HG03521 (cell line): Measurements from ENCODE around the gene ST6GALNAC4.
A peak's percentile ranks its signal among the peaks of the same experiment; 100 is the strongest.

ENCODE experiments used
- ATAC-seq: cut with Tn5 transposase; IDR thresholded peaks from one replicate; pipeline ENCODE4 v1.9.1; 2021; ENCODE audit warnings: mild to moderate bottlenecking, moderate library complexity; ENCODE audit not compliant: unreplicated experiment

ST6GALNAC4 gene

GRCh38 chr9:127931092-127931881, 14.4 kb upstream of the ST6GALNAC4 start:
- peak; percentile 18 for ATAC-seq

DNA sequence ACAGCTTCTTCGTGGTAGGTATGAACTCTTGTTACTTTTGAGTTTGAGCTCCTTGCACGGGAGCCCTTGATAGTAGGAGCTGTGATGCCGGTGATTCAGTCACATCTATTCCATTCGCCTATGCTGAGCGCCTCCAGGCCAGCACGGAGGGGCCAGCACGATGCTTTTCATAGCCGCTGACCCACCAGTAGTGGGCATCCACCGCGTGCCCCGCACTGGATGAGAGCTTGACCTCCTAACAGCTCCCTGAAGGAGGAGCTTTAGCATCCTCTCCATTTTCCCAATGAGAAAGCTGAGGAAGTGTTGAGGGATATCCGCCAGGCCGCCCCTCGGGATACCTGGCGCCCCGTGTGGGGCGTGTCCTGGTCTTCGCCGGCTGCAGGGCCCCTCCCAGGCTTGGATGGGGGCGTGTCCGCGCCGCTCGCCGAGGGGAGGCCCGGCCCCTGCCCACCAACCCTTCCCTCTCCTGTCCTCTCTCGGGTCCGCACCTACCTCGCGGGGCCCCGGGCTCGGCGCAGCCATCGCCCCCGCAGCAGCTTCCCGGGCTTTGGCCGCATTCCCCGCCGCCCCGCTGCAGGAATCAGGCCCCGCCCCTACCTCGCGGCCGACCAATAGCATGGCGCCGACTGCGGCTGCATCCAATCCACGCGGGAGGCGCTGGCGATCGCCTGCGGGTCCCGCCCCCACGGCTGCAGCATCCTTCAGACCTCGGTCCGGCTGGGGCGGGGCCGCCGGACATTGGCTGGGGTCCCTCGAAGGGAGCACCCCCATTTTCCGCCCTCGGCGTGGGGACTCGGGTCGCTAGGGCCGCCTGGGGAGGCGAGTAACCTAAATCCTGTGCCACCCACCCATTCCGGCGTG, 13.6 kb upstream of the ST6GALNAC4 start, which contains the start of gene PIP5KL1:
TSS of gene PIP5KL1 (minus strand) at position 547 of the 861 bp plus-strand sequence. CDS start at position 522, 25 bp downstream.
- peak; percentile 80 for ATAC-seq

DNA sequence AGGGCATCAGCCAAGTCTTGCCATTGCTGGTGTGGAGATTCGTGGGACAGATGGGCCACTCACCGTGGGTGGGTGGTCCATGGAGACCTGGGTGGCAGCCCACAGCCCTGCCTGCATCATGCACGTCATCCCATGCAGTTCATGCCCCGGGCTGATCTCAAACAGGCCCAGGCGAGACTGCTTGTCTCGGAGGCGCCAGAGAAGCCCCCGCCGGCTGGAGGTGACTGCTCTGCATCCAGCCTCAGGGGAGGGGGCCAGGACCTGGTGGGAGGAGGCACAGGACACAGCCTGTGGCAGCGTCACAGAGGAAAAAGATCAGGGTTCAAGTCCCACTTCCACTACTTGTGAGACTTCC, 12.8 kb upstream of the ST6GALNAC4 start:
- no peak for ATAC-seq

DNA sequence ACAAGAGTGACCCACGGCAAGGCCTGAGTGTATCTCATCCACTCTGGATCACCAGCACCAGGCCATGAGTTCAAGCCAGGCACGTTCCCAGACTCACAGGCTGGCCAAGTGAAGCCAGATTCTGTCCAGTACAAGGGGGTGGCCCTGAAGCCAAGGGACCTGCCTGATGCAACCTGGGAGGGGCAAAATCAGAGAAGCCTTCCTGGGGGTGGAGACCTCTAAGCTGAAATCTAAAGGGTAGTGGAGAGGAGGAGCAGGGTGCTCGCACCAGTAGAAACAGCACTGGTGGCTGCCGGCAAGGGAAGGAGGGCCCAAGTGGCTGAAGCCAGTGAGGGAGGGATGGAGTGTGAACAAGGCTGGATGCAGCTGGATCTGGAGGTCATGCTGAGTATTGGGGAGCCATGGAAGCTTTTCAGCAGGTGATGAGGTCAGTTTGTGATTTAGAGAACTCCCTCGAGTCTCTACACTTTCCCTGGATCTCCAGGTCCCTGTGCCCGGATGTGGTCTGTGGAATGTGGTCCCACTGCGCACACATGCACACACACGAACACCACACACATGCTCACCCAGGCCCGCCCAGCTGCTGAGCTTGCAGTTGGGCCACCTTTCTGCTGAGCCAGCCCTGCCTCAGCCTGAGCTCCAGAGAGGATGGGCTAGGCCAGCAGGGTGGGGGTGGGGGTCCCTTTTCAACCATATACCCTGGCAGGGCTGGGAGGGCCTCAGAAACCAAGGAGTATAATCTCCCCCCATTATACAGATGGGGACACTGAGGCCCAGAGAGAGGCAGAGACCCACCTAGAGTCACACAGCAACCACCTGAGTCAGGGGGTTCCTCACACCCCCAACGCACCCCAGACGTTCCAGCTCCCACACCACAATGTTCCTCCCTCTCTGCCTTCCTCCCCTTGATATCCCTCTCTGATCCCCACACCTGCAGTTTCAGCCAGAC, 12.1 kb upstream of the ST6GALNAC4 start:
- no peak for ATAC-seq

DNA sequence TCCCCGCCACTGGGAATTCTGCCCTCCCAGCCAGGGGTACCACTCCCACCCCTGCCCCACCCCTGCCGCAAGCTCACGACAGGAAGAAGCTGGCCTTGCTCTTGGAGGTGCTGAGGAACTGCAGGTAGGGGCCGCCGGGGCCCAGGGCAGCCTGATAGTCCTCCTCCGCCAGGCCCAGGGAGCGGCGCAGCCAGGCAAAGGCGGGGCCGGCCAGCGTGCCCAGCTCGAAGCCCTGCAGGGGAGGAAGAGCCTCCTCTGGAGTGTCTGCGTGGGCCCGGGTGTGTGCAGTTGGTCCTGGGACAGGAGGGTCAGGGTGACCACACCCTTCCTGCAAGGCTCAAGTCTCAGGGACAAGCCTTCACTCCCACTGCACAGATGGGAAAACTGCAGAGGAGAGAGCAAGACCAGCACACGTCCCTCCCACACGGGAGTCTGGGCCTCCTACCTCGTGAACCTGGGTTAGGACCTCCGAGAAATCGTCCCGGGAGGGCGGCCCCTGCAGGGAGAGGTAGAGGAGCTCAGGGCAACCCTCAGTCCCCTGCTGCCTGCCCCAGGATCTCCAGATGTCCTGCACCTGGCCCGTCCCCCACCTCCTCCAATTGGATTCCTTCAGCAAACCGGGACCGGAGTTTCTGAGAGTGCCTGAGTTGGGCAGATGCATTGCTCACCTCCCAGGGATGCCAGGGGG, 11.3 kb upstream of the ST6GALNAC4 start:
- no peak for ATAC-seq

GRCh38 chr9:127927201-127927987, 10.6 kb upstream of the ST6GALNAC4 start:
- ATAC-seq, result no peak

GRCh38 chr9:127926906-127927200, 10.0 kb upstream of the ST6GALNAC4 start:
- ATAC-seq, result no peak

DNA sequence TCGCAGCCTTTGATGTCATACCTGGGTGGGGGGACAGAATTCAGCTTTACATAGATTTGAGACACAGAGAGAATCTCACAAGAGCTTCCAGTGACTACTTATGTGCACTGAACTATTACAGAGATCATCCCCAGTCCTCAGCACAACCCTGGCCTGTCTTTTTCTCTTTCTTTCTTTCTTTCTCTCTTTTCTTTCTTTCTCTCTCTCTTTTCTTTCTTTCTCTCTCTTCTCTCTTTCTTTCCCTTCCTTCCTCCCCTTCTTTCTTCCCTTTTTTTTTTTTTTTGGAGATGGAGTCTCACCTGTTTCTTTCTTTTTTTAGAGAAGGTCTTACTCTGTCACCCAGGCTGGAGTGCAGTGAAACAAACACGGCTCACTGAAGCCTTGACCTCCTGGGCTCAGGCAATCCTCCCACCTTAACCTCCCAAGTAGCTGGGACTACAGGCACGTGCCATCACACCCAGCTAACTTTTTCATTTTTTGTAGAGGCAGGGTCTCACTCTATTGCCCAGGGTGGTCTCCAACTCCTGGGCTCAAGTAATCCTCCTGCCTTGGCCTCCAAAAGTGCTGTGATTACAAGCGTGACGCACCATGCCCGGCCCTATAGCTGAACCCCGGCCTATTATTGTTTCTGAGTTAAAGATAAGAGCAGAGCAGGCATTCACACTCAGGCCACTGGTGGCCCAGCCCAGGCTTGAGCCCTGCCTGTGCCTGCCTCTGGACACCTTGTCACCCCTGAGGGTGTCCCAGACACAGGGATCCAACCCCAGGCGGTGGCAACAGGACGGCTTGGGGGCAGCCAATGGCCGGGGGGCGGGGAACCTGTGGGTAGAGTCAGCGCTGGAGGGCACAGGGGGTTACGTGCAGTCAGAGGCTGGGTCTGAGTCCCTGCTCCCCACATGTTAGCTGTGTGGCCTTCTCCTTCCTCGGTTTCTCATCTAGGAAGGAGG, 9.4 kb upstream of the ST6GALNAC4 start:
- ATAC-seq, result no peak

- no peak for ATAC-seq
These were observed 8.0 kb upstream of the ST6GALNAC4 start for GRCh38 chr9:127924736-127925444.

DNA sequence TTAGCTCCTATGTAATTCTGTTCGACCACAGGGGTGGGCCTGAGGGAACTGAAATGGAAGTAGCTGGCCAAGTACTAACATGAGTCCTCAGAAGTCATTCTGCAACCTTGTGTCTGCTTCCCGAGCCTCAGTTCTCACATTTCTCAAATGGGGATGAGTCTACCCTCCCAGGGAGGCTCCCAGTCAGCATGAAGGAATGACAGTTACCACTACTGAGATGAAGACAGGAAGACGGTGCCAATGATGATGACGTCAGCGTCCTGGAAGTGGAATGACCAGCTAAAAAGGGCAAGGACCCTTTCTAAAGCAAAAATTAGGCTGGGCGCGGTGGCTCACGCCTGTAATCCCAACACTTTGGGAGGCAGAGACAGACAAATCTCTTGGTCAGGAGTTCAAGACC, 6.9 kb upstream of the ST6GALNAC4 start:
- no peak for ATAC-seq

DNA sequence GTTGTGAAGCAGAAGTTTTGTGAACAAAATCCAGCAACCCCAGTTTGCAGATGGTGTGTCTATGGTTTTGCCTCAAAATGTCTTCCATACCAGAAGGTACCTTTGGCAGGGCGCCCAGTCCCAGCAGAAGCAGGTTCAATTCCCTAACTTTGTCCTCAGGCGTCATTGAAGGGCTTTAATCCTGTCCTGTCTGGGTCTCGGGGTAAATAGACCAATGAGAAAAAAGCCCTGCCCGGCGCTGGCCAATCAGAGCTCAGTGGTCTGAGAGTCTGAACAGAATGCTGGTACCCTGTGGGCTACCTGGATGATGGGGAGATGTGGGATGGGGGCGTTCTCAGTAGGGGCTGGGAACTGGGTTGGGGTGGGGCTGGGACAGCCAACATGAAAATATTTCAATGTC, 6.2 kb upstream of the ST6GALNAC4 start:
- ATAC-seq, result no peak

DNA sequence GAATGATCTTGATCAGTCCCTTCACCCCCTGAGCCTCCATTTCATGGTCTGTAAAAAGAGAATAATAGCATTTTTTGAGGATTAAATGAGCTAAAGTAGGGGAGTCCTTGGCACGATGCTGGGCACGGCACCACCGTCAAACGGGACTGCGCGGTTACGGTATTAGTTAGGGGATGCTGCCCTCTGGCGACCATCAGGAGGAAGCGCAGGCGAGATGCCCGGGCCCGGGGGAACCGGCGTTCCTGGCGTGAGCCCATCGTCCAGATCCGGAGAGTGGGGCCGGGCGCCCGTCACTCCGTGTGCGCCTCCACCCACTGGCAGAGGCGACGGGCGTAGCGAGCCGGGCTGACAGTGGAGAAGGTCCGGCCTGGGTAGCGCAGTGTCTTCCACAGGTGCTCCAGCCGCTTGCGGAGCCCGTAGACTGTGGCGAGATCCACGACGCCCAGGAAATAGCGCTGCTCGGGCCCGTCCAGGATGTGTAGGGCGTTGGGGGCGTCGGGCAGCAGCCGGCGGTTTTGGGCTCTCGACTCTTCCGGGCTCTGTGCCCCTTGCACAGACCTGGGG, 4.8 kb upstream of the ST6GALNAC4 start:
- no peak for ATAC-seq

DNA sequence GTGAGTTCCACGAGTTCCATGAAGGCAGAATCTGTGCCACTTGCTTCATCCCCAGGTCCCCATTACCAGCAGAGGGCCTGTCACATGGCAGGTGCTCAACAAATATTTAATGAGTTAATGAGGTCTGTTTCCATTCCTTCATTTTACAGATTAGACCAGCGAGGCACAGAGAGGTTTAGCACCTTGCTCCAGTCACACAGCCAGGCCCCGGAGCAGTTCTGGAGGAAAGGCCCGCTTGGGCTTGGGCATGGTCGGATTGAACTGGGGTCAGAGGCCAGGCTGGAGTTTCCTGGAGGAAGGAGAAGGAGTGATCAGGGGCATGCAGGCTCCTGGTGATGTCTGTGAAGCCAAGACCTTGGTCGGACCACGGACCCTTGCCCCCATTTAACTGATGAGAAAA, 4.0 kb upstream of the ST6GALNAC4 start:
- no peak for ATAC-seq

- ATAC-seq, result no peak
These were observed 2.5 kb upstream of the ST6GALNAC4 start for GRCh38 chr9:127919253-127919815.

DNA sequence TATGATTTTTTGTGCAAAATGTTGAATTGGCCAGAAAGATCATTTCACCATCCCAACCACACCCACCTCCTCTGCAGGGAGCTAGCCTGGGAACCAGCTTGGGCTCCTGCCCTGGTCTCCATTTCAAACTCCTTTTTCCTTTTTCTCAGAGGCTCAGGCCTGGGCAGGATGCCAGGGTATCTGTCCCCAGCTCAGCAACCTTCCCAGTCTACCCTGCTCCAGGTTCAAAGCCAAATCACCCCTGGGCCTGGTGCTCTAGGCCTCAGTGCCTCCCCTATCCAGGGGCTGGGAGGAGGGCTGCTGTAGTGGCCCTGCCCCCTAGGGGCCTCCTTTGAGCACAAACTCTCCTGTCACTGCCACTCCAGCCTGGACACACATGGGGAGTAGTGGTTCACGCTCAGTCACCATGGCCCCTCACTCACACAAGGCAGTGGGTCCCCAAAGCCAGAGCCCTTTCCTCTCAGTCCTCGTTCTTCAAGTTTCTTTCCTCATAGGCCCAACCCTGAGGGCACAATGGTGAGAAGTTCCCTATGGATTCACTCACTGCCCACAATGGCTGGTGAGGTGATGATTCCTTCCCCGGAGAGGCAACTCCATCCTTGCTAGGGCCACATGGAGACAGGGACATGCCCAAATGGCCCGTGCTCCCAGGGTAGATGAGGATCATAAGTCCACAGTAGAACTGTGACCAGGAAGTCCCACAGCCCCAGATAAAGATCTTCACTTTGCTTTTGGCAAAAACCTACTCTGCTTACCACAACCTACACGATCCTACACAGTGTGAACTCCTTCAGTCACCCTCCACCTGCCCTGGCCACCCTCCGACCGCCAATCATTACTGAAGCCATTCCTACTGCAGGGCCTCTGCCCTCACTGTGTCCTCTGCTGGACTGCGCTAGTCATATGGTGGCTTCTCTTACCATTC, 1.6 kb upstream of the ST6GALNAC4 start:
- ATAC-seq, result no peak

DNA sequence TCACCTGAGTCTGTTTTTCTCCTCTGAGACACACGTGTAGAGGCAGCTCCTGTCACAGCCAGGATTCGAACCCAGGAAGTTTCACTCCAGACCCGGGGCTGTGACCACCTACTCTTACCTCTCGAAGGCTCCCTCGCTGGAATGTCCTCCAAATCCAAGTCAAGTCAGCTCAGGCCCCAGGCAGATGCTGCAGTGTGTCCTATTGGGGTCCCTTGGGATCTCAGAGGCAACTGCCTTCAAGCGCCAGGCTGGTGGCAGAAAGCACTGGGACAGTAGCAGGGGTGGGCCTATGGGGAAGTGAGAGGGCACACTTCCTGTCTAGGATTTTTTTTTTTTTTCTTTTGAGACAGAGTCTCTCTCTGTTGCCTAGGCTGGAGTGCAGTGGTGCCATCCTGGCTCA, 762 bp upstream of the ST6GALNAC4 start:
- ATAC-seq, result no peak
